ENCODE data around the gene CAMK1D. TPM values are rescaled to one million over a fixed set of nuclear protein-coding genes. Genes with fewer than 3 reads are reported as not detected.

The CAMK1D gene
- total RNA-seq, 1 experiment from 2014 or later, result 10.2 TPM

DNA sequence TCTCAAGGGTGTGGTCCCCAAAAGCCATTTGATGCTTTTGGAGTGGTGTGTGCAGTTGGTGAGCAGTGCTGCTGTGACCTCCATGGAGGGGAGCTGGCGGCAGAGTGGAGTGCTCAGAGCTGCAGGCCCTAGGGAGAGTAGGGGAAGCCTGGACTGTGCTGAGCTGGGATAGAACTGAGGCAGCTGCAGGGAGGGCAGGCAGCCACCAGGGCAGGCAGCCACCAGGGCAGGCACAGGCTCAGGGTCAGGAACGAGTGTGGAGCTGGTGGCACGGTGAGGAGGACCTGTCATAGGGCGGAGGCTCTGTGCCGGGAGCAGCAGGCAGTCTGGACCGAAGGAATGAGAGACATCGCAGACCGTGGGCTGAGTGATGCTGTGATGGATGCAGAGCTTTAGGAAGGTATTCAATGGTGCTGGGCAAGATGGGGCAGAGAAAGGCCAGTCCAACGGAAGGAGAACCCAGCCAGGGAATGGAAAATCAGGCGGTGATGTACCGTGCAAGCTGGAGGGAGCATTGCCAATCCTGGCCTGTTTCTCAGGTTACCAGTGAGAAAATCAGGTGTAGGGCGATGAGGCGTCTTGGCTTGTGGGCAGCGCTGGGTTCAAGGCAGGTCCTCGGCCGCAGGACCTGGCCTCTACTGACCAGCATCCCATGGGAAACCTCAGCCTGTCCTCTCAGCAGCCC, 152.6 kb downstream of the CAMK1D start (continued):
- TF ChIP-seq, protein P1, sequence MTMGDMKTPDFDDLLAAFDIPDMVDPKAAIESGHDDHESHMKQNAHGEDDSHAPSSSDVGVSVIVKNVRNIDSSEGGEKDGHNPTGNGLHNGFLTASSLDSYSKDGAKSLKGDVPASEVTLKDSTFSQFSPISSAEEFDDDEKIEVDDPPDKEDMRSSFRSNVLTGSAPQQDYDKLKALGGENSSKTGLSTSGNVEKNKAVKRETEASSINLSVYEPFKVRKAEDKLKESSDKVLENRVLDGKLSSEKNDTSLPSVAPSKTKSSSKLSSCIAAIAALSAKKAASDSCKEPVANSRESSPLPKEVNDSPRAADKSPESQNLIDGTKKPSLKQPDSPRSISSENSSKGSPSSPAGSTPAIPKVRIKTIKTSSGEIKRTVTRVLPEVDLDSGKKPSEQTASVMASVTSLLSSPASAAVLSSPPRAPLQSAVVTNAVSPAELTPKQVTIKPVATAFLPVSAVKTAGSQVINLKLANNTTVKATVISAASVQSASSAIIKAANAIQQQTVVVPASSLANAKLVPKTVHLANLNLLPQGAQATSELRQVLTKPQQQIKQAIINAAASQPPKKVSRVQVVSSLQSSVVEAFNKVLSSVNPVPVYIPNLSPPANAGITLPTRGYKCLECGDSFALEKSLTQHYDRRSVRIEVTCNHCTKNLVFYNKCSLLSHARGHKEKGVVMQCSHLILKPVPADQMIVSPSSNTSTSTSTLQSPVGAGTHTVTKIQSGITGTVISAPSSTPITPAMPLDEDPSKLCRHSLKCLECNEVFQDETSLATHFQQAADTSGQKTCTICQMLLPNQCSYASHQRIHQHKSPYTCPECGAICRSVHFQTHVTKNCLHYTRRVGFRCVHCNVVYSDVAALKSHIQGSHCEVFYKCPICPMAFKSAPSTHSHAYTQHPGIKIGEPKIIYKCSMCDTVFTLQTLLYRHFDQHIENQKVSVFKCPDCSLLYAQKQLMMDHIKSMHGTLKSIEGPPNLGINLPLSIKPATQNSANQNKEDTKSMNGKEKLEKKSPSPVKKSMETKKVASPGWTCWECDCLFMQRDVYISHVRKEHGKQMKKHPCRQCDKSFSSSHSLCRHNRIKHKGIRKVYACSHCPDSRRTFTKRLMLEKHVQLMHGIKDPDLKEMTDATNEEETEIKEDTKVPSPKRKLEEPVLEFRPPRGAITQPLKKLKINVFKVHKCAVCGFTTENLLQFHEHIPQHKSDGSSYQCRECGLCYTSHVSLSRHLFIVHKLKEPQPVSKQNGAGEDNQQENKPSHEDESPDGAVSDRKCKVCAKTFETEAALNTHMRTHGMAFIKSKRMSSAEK (CRISPR knock-in tag; IDR thresholded peaks at IDR 0.05; ENCODE audit: borderline replicate concordance), result no peak
- no peak for TF ChIP-seq ZNF671 (CRISPR knock-in tag; IDR thresholded peaks at IDR 0.05)

DNA sequence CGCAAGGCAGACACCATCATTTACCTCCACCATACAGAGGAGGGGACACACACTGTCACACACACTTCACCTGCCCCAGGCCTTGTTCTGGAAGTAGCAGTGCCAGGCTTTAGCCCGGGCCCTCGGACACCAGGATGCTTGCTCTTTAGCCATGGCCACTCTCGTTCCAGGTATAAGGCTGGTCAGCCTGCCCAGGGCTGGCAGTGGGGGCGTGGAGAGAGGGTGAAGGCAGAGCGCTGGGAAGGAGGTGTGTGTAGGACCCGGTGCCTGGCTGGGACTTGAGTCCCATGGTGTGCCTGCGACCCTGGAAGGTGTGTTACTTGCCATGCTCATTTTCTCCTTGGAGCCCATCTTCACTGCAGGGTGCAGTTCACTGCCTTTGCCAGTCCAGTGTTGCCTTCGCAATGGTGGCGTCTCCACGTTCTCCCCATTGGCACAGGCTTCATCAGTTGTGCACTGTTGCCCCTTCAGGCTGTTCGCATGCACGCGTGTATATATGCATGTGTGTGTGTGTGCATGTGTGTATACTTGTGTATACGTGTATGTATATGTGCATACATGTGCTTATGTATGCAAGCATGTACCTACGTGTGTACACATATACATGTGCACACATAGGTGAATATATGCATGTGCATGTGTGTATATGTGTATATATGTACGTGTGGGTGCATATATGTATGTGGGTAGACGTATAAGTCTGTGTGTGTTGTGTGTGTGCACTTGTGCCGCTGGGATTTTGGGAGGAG, 153.4 kb downstream of the CAMK1D start:
- peaks cover 50% of the 10 kb centered on the region for H3K4me1 Mint-ChIP-seq
- ChIA-PET POLR2A (no interaction called here), CTCF (interaction anchor here (1.1 to 1.2 kb wide), 3 partner anchors 154 to 238 kb away, joined by 4 to 5 read pairs (median 5); no protein-coding TSS in a partner anchor)
- ATAC-seq, result no peak
- TF ChIP-seq JUN (CRISPR knock-in tag; IDR thresholded peaks at IDR 0.05) (no peak), ZNF425 (CRISPR knock-in tag; conservative IDR thresholded peaks at IDR 0.05) (no peak), ZNF138 (CRISPR knock-in tag; conservative IDR thresholded peaks at IDR 0.05) (no peak), E2F4 (CRISPR knock-in tag; IDR thresholded peaks at IDR 0.05; ENCODE audit: borderline replicate concordance, low read depth) (no peak)
- H3K36me3 Mint-ChIP-seq, result no peaks in the 10 kb centered on the region
- no peaks in the 10 kb centered on the region for H3K27me3 Mint-ChIP-seq (ENCODE audit: low read depth)
- H3K27ac Mint-ChIP-seq, result peak overlapping the region; percentile 16
- no peak for DNase-seq (ENCODE audit: low spot score)
- peaks cover 2% of the 10 kb centered on the region for H3K9me3 Mint-ChIP-seq
- H3K4me3 Mint-ChIP-seq, result no peak overlapping the region

DNA sequence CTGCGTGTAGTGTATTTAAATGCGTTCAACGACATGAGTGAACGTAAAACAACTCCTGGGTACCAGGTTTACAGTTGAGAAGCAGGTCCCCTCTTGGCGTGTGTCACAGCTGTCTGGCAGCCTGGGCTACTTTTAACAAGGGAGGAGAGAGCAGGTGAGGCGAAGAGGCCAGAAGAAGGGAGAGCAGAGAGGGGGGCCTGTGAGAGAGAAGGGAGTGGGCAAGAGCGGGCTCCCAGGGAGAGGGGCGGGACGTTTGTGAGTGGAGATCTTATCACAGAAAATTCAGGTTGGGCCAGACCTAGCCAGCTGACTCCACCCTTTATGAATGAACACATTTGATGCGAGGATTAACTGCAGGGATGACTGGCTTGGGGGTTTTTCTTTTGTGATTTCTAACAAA, 154.0 kb downstream of the CAMK1D start:
- CTCF ChIA-PET, result no interaction called here
- Mint-ChIP-seq H3K4me3 (no peak overlapping the region), H3K36me3 (no peaks in the 10 kb centered on the region), H3K27me3 (ENCODE audit: low read depth) (no peaks in the 10 kb centered on the region), H3K27ac (peak overlapping the region; percentile 16), H3K9me3 (peaks cover 4% of the 10 kb centered on the region; the same call in 1 of the 2 replicates), H3K4me1 (peaks cover 52% of the 10 kb centered on the region)
- TF ChIP-seq, protein P2, sequence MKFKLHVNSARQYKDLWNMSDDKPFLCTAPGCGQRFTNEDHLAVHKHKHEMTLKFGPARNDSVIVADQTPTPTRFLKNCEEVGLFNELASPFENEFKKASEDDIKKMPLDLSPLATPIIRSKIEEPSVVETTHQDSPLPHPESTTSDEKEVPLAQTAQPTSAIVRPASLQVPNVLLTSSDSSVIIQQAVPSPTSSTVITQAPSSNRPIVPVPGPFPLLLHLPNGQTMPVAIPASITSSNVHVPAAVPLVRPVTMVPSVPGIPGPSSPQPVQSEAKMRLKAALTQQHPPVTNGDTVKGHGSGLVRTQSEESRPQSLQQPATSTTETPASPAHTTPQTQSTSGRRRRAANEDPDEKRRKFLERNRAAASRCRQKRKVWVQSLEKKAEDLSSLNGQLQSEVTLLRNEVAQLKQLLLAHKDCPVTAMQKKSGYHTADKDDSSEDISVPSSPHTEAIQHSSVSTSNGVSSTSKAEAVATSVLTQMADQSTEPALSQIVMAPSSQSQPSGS (CRISPR knock-in tag; IDR thresholded peaks at IDR 0.05; ENCODE audit: borderline replicate concordance, low read depth), result no peak
- no peak for TF ChIP-seq GRHL2 (CRISPR knock-in tag; IDR thresholded peaks at IDR 0.05; ENCODE audit: insufficient replicate concordance, severe bottlenecking)
- no peak for TF ChIP-seq ZNF512 (CRISPR knock-in tag; IDR thresholded peaks at IDR 0.05; ENCODE audit: borderline replicate concordance)
- no peak for TF ChIP-seq E2F1 (CRISPR knock-in tag; IDR thresholded peaks at IDR 0.05)
- no peak for TF ChIP-seq ZMAT4 (CRISPR knock-in tag; IDR thresholded peaks at IDR 0.05)
- TF ChIP-seq ATF3 (CRISPR knock-in tag; conservative IDR thresholded peaks at IDR 0.05), result no peak
- TF ChIP-seq ZSCAN18 (CRISPR knock-in tag; IDR thresholded peaks at IDR 0.05), result no peak
- no peak for TF ChIP-seq NFATC4 (CRISPR knock-in tag; IDR thresholded peaks at IDR 0.05)
- no peak for TF ChIP-seq OVOL2 (CRISPR knock-in tag; IDR thresholded peaks at IDR 0.05; ENCODE audit: borderline replicate concordance)
- TF ChIP-seq ZNF232 (CRISPR knock-in tag; IDR thresholded peaks at IDR 0.05), result no peak
- ATAC-seq (no peak), DNase-seq (ENCODE audit: low spot score) (no peak)
- POLR2A ChIA-PET, result no interaction called here

All from WTC11 (cell line).